Neural crest cell (in vitro differentiated cells): ENCODE measurements around the gene TBX19. TPM values are rescaled to one million over a fixed set of nuclear protein-coding genes. Genes with fewer than 3 reads are reported as not detected.

ENCODE experiments used
- DNase-seq: peaks from one replicate; pipeline ENCODE4 v3.0.0; 2021; ENCODE audit warnings: low read depth, mixed read lengths, low spot score
- H3K27ac Mint-ChIP-seq: one replicate; pipeline ENCODE4 v1.8.0; 2021; ENCODE audit warnings: mild to moderate bottlenecking, mixed read lengths; ENCODE audit not compliant: unreplicated experiment
- H3K27me3 Mint-ChIP-seq: 2 replicates; pipeline ENCODE4 v1.8.0; 2021; ENCODE audit warnings: low read depth, mild to moderate bottlenecking, mixed read lengths
- H3K36me3 Mint-ChIP-seq: 2 replicates; pipeline ENCODE4 v1.8.0; 2021; ENCODE audit warnings: low read depth, mild to moderate bottlenecking, mixed read lengths
- H3K4me1 Mint-ChIP-seq: 2 replicates; pipeline ENCODE4 v1.8.0; 2021; ENCODE audit warnings: mixed read lengths
- H3K4me3 Mint-ChIP-seq: one replicate; pipeline ENCODE4 v1.8.0; 2021; ENCODE audit warnings: mild to moderate bottlenecking, mixed read lengths
- H3K9me3 Mint-ChIP-seq: 2 replicates; pipeline ENCODE4 v1.8.0; 2021; ENCODE audit warnings: mixed read lengths
- CTCF ChIP-seq: fragments of 200-600 bp; sonication (generic); conservative IDR thresholded peaks from 2 replicates; pipeline ENCODE4 v1.5.0; 2021; ENCODE audit warnings: antibody characterized with exemption, mild to moderate bottlenecking
- total RNA-seq: library from RNA; stranded (reverse); gene quantifications from 2 replicates; pipeline ENCODE4 v1.2.1, GENCODE V29; 2021

TBX19 gene
- total RNA-seq, 1 donor from 2014 or later: 0.68 TPM

DNA sequence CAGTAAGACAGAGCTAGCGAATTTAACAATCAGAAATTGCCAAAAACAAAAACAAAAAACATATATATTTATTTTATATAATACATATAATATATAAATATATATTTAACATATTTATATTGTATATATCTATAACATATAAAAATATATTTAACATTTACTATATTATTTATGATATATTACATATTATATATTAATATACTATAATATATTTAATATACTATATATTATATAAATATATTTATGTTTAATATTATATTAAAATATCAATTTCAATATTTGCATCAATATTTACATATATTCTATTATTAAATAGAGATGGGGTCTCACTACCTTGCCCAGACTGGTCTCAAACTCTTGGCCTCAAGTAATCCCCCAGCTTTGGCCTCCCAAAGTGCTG lies 50.9 kb downstream of the TBX19 start:
- no peak for DNase-seq
- Mint-ChIP-seq H3K9me3 (no peaks in the 10 kb centered on the region), H3K27ac (no peak overlapping the region), H3K27me3 (no peaks in the 10 kb centered on the region), H3K36me3 (no peaks in the 10 kb centered on the region), H3K4me1 (peaks cover 6% of the 10 kb centered on the region), H3K4me3 (no peak overlapping the region)
- no peak for TF ChIP-seq CTCF

DNA sequence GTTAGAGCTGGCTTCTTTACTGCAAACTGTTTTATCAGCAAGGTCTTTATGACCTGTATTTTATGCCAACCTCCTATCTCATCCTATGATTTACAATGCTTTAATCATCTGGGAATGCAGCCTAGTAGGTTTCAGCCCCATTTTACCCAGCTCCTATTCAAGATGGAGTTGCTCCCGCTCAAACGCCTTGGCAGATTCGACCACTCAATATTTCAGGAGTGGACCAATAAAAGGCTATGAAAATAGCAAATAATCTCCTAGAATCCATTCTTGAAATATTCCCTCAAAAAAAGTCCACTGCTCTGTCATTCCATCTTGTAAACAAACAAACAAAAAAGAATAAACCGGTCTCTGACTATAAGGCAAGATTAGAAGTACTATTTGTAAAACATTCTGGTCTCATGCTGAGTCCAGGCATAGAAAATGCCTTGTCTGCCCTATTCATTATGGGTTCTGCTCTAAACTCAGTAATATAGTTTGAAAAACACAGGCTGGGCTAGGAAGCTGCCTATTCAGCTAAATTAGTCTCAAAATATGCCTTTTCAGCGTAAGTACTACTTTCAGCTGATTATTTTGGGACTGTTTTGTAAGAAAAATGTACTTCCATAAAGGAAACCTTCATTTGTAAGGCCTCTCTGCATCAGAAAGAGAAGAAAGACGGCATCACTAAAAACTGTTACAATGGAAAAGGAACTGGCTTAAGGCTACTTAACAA lies 53.0 kb downstream of the TBX19 start:
- no peak for TF ChIP-seq CTCF
- no peak overlapping the region for H3K27ac Mint-ChIP-seq
- H3K4me3 Mint-ChIP-seq: no peak overlapping the region
- no peaks in the 10 kb centered on the region for H3K9me3 Mint-ChIP-seq
- H3K4me1 Mint-ChIP-seq: peaks cover 6% of the 10 kb centered on the region
- no peaks in the 10 kb centered on the region for H3K36me3 Mint-ChIP-seq
- no peak for DNase-seq
- no peaks in the 10 kb centered on the region for H3K27me3 Mint-ChIP-seq

DNA sequence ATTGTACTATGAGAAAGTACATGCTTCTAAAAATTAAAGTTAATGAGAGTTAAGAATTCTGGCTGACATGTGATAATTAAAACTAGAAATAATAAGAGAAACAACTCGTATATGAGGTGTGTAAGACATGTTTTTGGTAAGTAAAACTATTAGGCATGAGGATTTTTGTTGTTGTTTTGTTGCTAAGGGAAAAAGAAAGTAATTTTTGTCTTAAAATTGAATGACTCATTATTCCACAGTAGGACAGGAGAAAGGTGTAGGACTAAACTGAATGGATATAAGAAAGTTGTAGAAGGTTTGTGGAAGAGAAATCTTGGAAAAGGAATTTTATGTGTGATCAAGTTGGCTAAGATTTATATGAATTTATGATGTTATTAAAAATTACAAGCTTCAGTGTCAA lies 54.8 kb downstream of the TBX19 start:
- TF ChIP-seq CTCF: no peak
- no peaks in the 10 kb centered on the region for H3K9me3 Mint-ChIP-seq
- H3K36me3 Mint-ChIP-seq: no peaks in the 10 kb centered on the region
- peaks cover 6% of the 10 kb centered on the region for H3K4me1 Mint-ChIP-seq
- H3K27ac Mint-ChIP-seq: no peak overlapping the region
- H3K27me3 Mint-ChIP-seq: no peaks in the 10 kb centered on the region
- no peak overlapping the region for H3K4me3 Mint-ChIP-seq
- no peak for DNase-seq

DNA sequence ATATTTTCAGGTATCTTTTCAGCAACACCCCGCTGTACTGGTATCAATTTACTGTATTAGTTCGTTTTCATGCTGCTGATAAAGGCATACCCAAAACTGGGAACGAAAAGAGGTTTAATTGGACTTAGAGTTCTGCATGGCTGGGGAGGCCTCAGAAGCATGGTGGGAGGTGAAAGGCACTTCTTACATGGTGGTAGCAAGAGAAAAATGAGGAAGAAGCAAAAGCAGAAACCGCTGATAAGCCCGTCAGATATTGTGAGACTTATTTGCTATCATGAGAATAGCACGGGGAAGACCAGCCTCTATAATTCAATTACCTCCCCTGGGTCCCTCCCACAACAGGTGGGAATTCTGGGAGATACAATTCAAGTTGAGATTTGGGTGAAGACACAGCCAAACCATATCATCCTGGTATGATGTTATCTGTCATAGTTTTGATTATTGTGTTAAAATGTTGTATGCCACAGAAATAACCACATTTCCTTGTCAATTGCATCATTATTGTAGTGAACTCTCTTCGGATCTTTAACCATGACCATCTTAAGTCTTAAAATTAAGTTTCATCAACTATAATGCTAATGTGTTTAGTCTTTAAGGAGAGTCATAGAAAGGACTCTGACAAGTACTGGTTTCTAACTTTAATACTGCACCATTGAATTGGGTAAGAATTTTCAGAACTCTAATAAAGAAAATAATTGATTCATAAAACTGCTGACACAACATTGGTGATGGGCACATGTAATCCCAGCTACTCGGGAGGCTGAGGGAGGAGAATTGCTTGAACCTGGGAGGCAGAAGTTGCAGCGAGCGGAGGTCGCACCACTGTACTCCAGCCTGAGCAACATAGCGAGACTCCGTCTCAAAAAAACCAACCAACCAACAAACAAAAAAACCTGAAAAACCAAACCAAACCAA lies 58.2 kb downstream of the TBX19 start:
- no peaks in the 10 kb centered on the region for H3K27me3 Mint-ChIP-seq

More for the DNA sequence above, 58.2 kb downstream of the TBX19 start:
- Mint-ChIP-seq H3K27ac (no peak overlapping the region), H3K36me3 (no peaks in the 10 kb centered on the region), H3K9me3 (no peaks in the 10 kb centered on the region), H3K4me1 (peaks cover 6% of the 10 kb centered on the region), H3K4me3 (no peak overlapping the region)
- no peak for TF ChIP-seq CTCF
- DNase-seq: no peak
